ENCODE results near the gene ENPP1. TPM values are rescaled to one million over a fixed set of nuclear protein-coding genes. Genes with fewer than 3 reads are reported as not detected.

The ENPP1 gene
- polyA plus RNA-seq, 1 of the 3 experiments (the other 2 are of a cell fraction), result not detected

- CTCF ChIA-PET, result no interaction called here
- H3K4me1 ChIP-seq (ENCODE audit: control insufficient read depth in 1 of 2, insufficient read depth in 2 of 2, low read depth in 1 of 2, low read length in 1 of 2), result no peaks in the 10 kb centered on the region
- TF ChIP-seq GABPA (IDR thresholded peaks at IDR 0.05; ENCODE audit: low read depth) (no peak), SMC3 (IDR thresholded peaks at IDR 0.05; ENCODE audit: low read depth, low read length) (no peak)
- TF ChIP-seq, protein P1, sequence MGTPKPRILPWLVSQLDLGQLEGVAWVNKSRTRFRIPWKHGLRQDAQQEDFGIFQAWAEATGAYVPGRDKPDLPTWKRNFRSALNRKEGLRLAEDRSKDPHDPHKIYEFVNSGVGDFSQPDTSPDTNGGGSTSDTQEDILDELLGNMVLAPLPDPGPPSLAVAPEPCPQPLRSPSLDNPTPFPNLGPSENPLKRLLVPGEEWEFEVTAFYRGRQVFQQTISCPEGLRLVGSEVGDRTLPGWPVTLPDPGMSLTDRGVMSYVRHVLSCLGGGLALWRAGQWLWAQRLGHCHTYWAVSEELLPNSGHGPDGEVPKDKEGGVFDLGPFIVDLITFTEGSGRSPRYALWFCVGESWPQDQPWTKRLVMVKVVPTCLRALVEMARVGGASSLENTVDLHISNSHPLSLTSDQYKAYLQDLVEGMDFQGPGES (IDR thresholded peaks at IDR 0.05; ENCODE audit: low read depth, low read length), result no peak
- DNase-seq, result no peak
- H3K9me2 ChIP-seq, result no peaks in the 10 kb centered on the region
- no peak overlapping the region for H3K27ac ChIP-seq (ENCODE audit: low read depth in 2 of 2, low read length in 1 of 2)
- H3K4me3 ChIP-seq (ENCODE audit: low read depth in 2 of 2, low read length in 1 of 2), result no peak overlapping the region
- no peak overlapping the region for H3K9ac ChIP-seq
- H3F3A ChIP-seq (replicated peaks; ENCODE audit: insufficient read depth), result no peaks in the 10 kb centered on the region
- H3K27me3 ChIP-seq (ENCODE audit: insufficient read depth), result peaks cover 17% of the 10 kb centered on the region; the same call in 1 of the 2 replicates
- H2AFZ ChIP-seq (ENCODE audit: low read depth), result no peak overlapping the region
- H3K4me2 ChIP-seq, result no peak overlapping the region
- H3K79me2 ChIP-seq (ENCODE audit: insufficient read depth), result no peaks in the 10 kb centered on the region
- no peaks in the 10 kb centered on the region for H3K9me3 ChIP-seq
- POLR2A ChIA-PET, result no interaction called here
- H4K20me1 ChIP-seq (ENCODE audit: insufficient read depth), result no peaks in the 10 kb centered on the region
- 12% methylated on average over 4 of the region's 4 CpGs for WGBS (ENCODE audit: low lambda C conversion rate)
- H3K36me3 ChIP-seq (replicated peaks in 1 of 2; ENCODE audit: control insufficient read depth in 1 of 2, insufficient read depth in 2 of 2, low read length in 1 of 2), result no peaks in the 10 kb centered on the region
Observed at GRCh38 chr6:131877999-131878789, 70.4 kb downstream of the ENPP1 start.

- Histone ChIP-seq H3K36me3 (replicated peaks in 1 of 2; ENCODE audit: control insufficient read depth in 1 of 2, insufficient read depth in 2 of 2, low read length in 1 of 2) (no peaks in the 10 kb centered on the region), H3K79me2 (ENCODE audit: insufficient read depth) (no peaks in the 10 kb centered on the region), H3K4me1 (ENCODE audit: control insufficient read depth in 1 of 2, insufficient read depth in 2 of 2, low read depth in 1 of 2, low read length in 1 of 2) (no peaks in the 10 kb centered on the region), H3K4me3 (ENCODE audit: low read depth in 2 of 2, low read length in 1 of 2) (no peak overlapping the region), H3K9me2 (no peaks in the 10 kb centered on the region), H3F3A (replicated peaks; ENCODE audit: insufficient read depth) (no peaks in the 10 kb centered on the region), H3K9me3 (no peaks in the 10 kb centered on the region; the same call in 1 of the 2 replicates), H3K9ac (no peak overlapping the region), H3K4me2 (no peak overlapping the region), H2AFZ (ENCODE audit: low read depth) (no peak overlapping the region), H3K27ac (ENCODE audit: low read depth in 2 of 2, low read length in 1 of 2) (no peak overlapping the region), H4K20me1 (ENCODE audit: insufficient read depth) (no peaks in the 10 kb centered on the region), H3K27me3 (ENCODE audit: insufficient read depth) (peaks cover 17% of the 10 kb centered on the region; the same call in 1 of the 2 replicates)
- 18% methylated on average over 2 of the region's 2 CpGs for WGBS (ENCODE audit: low lambda C conversion rate)
- ChIA-PET POLR2A (no interaction called here), CTCF (interaction anchor here (0.5 kb wide), 1 partner anchor 1935 kb away, joined by 3 read pairs; no protein-coding TSS in a partner anchor)
- no peak for DNase-seq
- no peak for TF ChIP-seq FOSL2 (IDR thresholded peaks at IDR 0.05; ENCODE audit: borderline replicate concordance, low read depth)
- no peak for TF ChIP-seq GATA2 (CRISPR knock-in tag; IDR thresholded peaks at IDR 0.05)
- TF ChIP-seq, protein P1 (IDR thresholded peaks at IDR 0.05; ENCODE audit: low read depth, low read length), result no peak
- no peak for TF ChIP-seq NRF1 (IDR thresholded peaks at IDR 0.05; ENCODE audit: low read depth, low read length)
- no peak for TF ChIP-seq RAD21 (IDR thresholded peaks at IDR 0.05; ENCODE audit: low read length)
- TF ChIP-seq POLR2AphosphoS5 (IDR thresholded peaks at IDR 0.05; ENCODE audit: low read depth, low read length), result no peak
- TF ChIP-seq FOXJ3 (CRISPR knock-in tag; IDR thresholded peaks at IDR 0.05), result no peak
- TF ChIP-seq FOXM1 (IDR thresholded peaks at IDR 0.05; ENCODE audit: low read depth), result no peak
- TF ChIP-seq PBX3 (IDR thresholded peaks at IDR 0.05), result no peak
- no peak for TF ChIP-seq MEF2A (IDR thresholded peaks at IDR 0.05; ENCODE audit: borderline replicate concordance, low read depth)
- no peak for TF ChIP-seq RXRA (IDR thresholded peaks at IDR 0.05; ENCODE audit: borderline replicate concordance, low read depth)
Observed at GRCh38 chr6:131883016-131883415, 75.2 kb downstream of the ENPP1 start.

Measured in SK-N-SH (cell line).